Smooth muscle cell of the pulmonary artery (primary cell): ENCODE results near the gene CFAP52. TPM values are rescaled to one million over a fixed set of nuclear protein-coding genes. Genes with fewer than 3 reads are reported as not detected.

ENCODE experiments used
- total RNA-seq: library from RNA; depleted of rRNA; stranded (reverse); fragments of >200 nt; gene quantifications from 2 replicates; pipeline ENCODE4 v1.2.3, GENCODE V29; 2014

The CFAP52 gene, protein sequence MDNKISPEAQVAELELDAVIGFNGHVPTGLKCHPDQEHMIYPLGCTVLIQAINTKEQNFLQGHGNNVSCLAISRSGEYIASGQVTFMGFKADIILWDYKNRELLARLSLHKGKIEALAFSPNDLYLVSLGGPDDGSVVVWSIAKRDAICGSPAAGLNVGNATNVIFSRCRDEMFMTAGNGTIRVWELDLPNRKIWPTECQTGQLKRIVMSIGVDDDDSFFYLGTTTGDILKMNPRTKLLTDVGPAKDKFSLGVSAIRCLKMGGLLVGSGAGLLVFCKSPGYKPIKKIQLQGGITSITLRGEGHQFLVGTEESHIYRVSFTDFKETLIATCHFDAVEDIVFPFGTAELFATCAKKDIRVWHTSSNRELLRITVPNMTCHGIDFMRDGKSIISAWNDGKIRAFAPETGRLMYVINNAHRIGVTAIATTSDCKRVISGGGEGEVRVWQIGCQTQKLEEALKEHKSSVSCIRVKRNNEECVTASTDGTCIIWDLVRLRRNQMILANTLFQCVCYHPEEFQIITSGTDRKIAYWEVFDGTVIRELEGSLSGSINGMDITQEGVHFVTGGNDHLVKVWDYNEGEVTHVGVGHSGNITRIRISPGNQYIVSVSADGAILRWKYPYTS
- total RNA-seq = 0.20 TPM in 2 replicates

DNA sequence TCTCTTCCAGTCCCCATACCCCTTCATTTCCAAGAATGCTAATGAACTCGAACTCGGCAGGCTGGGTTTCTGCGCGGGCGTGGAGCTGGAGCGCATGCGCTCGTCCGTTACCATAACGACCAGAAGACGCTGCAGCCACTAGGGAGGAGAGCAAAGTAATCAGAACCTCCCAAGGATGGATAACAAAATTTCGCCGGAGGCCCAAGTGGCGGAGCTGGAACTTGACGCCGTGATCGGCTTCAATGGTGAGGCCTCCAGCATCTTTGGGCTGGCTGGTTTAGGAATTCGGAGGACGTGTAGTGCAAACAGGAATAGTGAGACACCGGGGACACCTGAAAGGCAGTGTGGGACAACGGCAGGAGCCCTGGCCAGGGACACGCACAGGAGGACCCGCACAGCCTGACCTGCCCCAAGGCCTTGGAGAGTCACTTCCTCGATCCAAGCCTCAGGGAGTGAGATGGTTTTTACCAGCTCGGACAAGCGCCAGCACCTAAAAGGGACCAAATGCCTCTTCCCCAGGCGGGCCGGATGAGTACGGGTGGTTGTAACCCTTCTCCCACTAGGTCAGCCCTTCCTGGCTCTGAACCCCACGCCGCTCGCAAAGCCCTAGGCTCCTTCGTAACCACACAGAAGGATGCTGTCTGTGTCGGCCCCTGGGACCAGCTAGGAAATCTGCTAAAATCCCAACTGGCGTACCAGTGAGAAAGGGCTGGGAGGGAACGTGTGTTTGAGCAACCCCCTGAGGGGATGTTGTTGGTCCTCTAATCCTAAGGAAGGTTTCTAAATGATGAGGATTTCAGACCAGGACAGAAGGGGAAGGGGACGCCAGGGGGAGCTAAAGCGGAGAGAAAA, at the start of gene CFAP52:
Gene CFAP52, plus strand, starts transcription at position 122 of the 852 bp plus-strand sequence. Its CDS starts 54 bp downstream, at position 176.

DNA sequence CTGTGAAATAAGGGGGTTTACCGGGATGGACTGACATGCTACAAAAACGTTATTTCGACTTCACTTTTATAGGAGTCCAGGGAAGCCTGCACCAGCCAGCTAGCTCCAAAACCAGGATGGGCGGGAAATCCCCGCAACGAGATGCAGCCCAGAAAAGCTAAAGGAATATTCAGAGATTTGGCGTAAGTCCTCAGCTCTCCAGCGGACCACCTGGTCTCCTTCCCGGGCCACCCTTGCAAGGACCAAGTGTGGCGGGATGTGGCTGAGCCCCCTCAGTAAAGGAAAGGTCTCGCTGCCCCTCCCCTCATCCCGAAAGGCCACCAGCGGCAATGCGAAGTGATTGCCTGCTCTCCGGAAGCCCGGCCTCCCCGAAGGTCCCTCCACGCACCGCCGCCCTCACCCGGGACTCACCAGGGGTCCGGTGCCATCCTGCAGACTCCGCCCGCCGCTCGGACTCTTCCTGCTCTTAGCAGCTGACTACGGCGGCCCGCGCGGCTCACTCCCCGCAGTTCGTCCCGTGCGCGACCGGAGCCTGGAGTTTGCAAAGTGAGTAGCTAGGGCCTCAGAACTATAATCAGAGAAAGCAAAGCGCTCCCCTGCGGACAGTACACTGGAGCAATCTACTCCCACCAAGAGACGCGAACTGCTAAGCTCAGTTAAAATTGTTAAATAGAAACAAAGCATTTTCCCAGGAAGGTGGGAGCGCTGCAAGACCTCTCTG, 901 bp upstream of the CFAP52 start, which contains the start of gene STX8:
Gene STX8, minus strand, starts transcription at position 440 of the 721 bp plus-strand sequence. Its CDS starts 12 bp downstream, at position 428.

DNA sequence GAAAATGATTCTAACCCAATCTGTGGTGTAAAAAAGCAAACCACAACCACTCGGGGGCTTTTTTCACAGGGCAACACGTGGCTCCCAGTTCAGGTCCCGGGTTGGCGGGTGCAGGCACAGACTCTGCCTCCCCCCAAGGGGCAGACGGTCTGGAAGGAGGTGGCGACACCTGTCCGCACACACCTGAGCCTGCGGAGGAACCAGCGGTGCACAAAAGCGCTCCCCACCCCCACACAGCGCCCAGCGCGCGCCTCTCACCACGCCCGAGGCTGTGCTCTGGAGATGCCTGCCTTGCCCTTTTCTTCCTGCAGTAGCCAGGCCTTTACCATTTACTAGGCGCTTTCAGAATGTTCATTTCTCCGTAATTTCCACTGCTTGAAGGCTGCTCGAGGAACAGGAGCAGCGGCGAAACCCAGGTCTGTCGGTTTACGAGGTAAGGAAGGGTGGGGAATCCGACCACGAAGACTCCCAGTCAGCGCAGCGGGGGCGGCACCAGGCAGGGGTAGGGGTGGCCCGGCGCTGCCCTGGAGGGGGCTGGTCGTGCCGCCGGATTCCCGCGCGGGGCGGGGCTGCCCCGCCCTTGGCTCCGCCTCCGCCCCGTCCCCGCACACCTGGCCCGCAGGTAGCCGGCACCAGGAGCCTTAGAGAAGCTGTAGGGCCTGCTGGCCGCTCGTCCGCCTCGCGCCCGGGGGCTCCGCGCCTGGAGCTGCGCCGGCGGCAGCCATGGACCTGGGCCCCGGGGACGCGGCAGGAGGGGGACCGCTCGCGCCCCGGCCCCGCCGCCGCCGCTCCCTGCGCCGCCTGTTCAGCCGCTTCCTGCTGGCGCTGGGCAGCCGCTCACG, 68.7 kb downstream of the CFAP52 start, which contains the start of gene USP43:
Gene USP43, plus strand, starts transcription at position 608 of the 842 bp plus-strand sequence. Its CDS starts 116 bp downstream, at position 724.

Other genes starting within 250 kb of the CFAP52 start
- gene STX8, start 822 bp upstream of the CFAP52 start, total RNA-seq = 42.3 and 48.0 TPM in 2 replicates
- not detected in 2 replicates for gene USP43, start 68.9 kb downstream of the CFAP52 start, total RNA-seq
- gene DHRS7C, start 214.9 kb downstream of the CFAP52 start, total RNA-seq = not detected in 2 replicates
- not detected in 2 replicates for gene GSG1L2, start 245.4 kb downstream of the CFAP52 start, total RNA-seq
- not detected in 2 replicates for gene GLP2R, start 249.3 kb downstream of the CFAP52 start, total RNA-seq